ENCODE results near the gene DAAM1. TPM values are rescaled to one million over a fixed set of nuclear protein-coding genes. Genes with fewer than 3 reads are reported as not detected.

DAAM1 gene
- total RNA-seq, 1 donor from 2014 or later, result 39.5 TPM

DNA sequence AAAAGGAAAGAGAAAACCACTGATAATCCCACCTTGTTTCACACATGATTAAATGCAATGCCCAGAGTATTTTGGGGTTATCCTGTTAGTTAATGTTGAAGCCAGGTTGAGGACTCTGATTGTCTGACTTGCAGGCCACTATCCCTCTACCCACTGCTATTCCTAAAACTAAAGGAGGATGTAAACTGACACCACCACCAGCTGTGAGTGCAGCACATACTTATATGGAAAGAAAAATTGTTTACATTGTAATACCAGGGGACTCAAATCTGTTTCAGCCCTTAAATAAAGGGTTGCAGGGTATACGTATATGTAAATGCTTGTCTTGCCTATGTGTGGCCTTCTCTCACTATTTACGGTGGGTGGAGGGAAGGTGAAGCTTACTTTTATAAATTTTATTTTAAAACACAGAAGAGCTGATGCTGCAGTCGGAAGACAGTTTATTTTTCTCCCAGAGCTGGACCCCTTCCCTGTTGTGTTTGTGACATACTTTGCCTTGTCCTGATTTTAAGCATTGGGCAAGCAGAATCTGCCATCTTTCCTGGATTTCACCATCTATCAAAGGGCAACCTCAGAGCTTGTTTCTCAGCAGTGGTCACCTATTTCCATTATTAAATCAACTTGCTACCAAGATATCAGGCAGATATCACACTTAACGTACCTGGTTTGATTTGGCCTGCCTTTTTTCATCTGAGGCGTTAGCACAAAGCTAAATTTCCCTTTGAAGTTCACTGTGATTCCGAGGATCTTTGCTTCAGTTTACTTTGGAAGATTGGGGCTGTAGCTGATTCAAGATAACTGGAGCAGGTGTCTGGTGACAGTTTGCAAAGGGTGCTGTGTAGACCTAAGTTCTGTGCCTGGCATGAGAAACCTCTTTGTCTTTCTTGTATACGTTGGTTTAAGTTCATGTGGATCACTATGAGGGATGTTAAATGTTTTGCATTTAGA, 25.2 kb downstream of the DAAM1 start:
- H3F3A ChIP-seq (ENCODE audit: low read depth), result no peaks in the 10 kb centered on the region
- no peak for DNase-seq (ENCODE audit: low spot score)
- H3K27ac ChIP-seq, result no peak overlapping the region
- no peak overlapping the region for H3K27ac Mint-ChIP-seq
- no peaks in the 10 kb centered on the region for H3K9me3 Mint-ChIP-seq
- no peaks in the 10 kb centered on the region for H3K27me3 ChIP-seq
- no peak overlapping the region for H2AFZ ChIP-seq (replicated peaks)
- no peak overlapping the region for H3K9ac ChIP-seq
- H3K4me3 ChIP-seq, result no peak overlapping the region
- no peak for TF ChIP-seq EZH2phosphoT487 (IDR thresholded peaks at IDR 0.05)
- TF ChIP-seq EZH2 (IDR thresholded peaks at IDR 0.05), result no peak
- TF ChIP-seq, protein P1, sequence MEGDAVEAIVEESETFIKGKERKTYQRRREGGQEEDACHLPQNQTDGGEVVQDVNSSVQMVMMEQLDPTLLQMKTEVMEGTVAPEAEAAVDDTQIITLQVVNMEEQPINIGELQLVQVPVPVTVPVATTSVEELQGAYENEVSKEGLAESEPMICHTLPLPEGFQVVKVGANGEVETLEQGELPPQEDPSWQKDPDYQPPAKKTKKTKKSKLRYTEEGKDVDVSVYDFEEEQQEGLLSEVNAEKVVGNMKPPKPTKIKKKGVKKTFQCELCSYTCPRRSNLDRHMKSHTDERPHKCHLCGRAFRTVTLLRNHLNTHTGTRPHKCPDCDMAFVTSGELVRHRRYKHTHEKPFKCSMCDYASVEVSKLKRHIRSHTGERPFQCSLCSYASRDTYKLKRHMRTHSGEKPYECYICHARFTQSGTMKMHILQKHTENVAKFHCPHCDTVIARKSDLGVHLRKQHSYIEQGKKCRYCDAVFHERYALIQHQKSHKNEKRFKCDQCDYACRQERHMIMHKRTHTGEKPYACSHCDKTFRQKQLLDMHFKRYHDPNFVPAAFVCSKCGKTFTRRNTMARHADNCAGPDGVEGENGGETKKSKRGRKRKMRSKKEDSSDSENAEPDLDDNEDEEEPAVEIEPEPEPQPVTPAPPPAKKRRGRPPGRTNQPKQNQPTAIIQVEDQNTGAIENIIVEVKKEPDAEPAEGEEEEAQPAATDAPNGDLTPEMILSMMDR (IDR thresholded peaks at IDR 0.05), result no peak
- peaks cover 23% of the 10 kb centered on the region for H4K20me1 ChIP-seq (ENCODE audit: low read depth)
- H3K4me3 Mint-ChIP-seq, result no peak overlapping the region
- H3K4me2 ChIP-seq, result no peak overlapping the region
- no peaks in the 10 kb centered on the region for H3K9me3 ChIP-seq (ENCODE audit: low read depth)
- peaks cover 12% of the 10 kb centered on the region for H3K36me3 Mint-ChIP-seq
- peaks cover 2% of the 10 kb centered on the region for H3K27me3 Mint-ChIP-seq (ENCODE audit: insufficient read depth, low read depth)
- peaks cover 49% of the 10 kb centered on the region for H3K79me2 ChIP-seq (ENCODE audit: low read depth)
- peaks cover 28% of the 10 kb centered on the region for H3K4me1 Mint-ChIP-seq
- H3K4me1 ChIP-seq, result peaks cover 16% of the 10 kb centered on the region
- H3K36me3 ChIP-seq, result no peaks in the 10 kb centered on the region

DNA sequence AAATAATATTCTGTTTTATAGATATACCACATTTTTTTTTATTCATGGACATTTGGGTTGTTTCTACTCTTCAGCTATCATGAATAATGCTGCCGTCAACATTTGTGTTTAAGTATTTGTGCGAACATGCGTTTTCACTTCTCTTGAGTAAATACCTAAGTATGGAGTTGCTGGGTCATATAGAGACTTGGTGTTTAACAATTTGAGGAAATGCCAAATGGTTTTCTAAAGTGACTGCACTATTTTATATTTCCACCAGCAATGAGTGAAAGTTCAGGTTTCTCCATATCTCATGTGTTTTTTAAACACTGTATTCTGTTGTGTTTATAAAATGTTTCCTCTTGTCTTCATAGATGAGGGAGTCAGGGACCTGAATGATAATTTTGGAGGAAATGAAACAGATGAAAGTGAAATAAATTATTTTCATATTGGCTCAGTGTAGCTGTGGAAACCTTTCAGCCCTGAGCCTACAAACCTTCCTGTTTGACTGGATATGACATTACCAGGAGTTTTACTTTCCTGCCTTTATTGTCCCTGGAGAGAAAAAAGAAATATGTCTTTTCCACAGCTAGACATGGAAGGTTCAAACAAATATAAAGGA, 26.3 kb downstream of the DAAM1 start:
- no peaks in the 10 kb centered on the region for H3K36me3 ChIP-seq
- Mint-ChIP-seq H3K4me1 (peaks cover 28% of the 10 kb centered on the region), H3K36me3 (peaks cover 11% of the 10 kb centered on the region), H3K9me3 (no peaks in the 10 kb centered on the region), H3K27me3 (ENCODE audit: insufficient read depth, low read depth) (no peaks in the 10 kb centered on the region), H3K4me3 (no peak overlapping the region), H3K27ac (no peak overlapping the region)
- peaks cover 59% of the 10 kb centered on the region for H3K79me2 ChIP-seq (ENCODE audit: low read depth)
- no peak overlapping the region for H2AFZ ChIP-seq (replicated peaks)
- no peaks in the 10 kb centered on the region for H3K9me3 ChIP-seq (ENCODE audit: low read depth)
- no peak for DNase-seq (ENCODE audit: low spot score)
- no peak overlapping the region for H3K9ac ChIP-seq
- no peak overlapping the region for H3K4me2 ChIP-seq
- H3F3A ChIP-seq (ENCODE audit: low read depth), result no peaks in the 10 kb centered on the region
- TF ChIP-seq EZH2 (IDR thresholded peaks at IDR 0.05) (no peak), EZH2phosphoT487 (IDR thresholded peaks at IDR 0.05) (no peak)
- TF ChIP-seq, protein P1 (IDR thresholded peaks at IDR 0.05), result no peak
- H4K20me1 ChIP-seq (ENCODE audit: low read depth), result peaks cover 23% of the 10 kb centered on the region
- H3K4me3 ChIP-seq, result no peak overlapping the region
- peaks cover 16% of the 10 kb centered on the region for H3K4me1 ChIP-seq
- H3K27ac ChIP-seq, result no peak overlapping the region
- no peaks in the 10 kb centered on the region for H3K27me3 ChIP-seq

DNA sequence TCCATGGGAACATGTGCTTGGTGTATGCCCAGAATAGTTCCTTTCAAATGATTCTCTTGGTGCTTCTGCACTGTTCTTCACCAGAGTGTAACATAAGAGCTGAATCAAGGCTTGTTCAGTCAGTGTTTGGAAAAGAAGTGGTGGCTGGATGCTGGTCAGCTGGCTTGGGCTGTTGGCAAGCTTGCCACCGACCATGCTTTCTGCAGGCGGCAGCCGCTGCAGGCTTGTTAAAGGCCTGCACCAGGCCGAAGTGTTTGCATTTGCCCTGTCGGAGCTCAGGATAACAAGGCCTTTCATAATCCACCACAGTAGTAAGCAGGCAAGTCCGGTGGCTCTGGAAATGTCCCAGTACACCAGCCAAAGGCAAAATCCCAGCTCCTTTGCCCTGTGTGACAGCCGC, 26.9 kb downstream of the DAAM1 start:
- H3K9ac ChIP-seq, result no peak overlapping the region
- Mint-ChIP-seq H3K27ac (no peak overlapping the region), H3K4me1 (peaks cover 28% of the 10 kb centered on the region), H3K4me3 (no peak overlapping the region), H3K27me3 (ENCODE audit: insufficient read depth, low read depth) (no peaks in the 10 kb centered on the region), H3K9me3 (no peaks in the 10 kb centered on the region), H3K36me3 (peaks cover 11% of the 10 kb centered on the region)
- H3K9me3 ChIP-seq (ENCODE audit: low read depth), result no peaks in the 10 kb centered on the region
- no peaks in the 10 kb centered on the region for H3K36me3 ChIP-seq
- no peak overlapping the region for H3K4me2 ChIP-seq
- no peaks in the 10 kb centered on the region for H3F3A ChIP-seq (ENCODE audit: low read depth)
- no peak overlapping the region for H3K27ac ChIP-seq
- no peak for DNase-seq (ENCODE audit: low spot score)
- H3K4me3 ChIP-seq, result no peak overlapping the region
- peaks cover 16% of the 10 kb centered on the region for H3K4me1 ChIP-seq
- peaks cover 23% of the 10 kb centered on the region for H4K20me1 ChIP-seq (ENCODE audit: low read depth)
- TF ChIP-seq, protein P1 (IDR thresholded peaks at IDR 0.05), result no peak
- TF ChIP-seq EZH2 (IDR thresholded peaks at IDR 0.05) (no peak), EZH2phosphoT487 (IDR thresholded peaks at IDR 0.05) (no peak)
- H2AFZ ChIP-seq (replicated peaks), result no peak overlapping the region
- H3K27me3 ChIP-seq, result no peaks in the 10 kb centered on the region
- peaks cover 63% of the 10 kb centered on the region for H3K79me2 ChIP-seq (ENCODE audit: low read depth)
